ENCODE data around the gene NELL2. TPM values are rescaled to one million over a fixed set of nuclear protein-coding genes. Genes with fewer than 3 reads are reported as not detected.

NELL2 gene
- total RNA-seq, 1 donor, result 208 TPM

Other genes with a start within 250 kb of the NELL2 start
- not detected for gene DBX2, start 174.8 kb upstream of the NELL2 start, total RNA-seq